OCI-LY3 (cell line): ENCODE data around the gene APOM.

ENCODE experiments used
- H2AFZ ChIP-seq: fragments of 200-600, 300-600 bp; shearing (Covaris generic); 2 replicates; pipeline ENCODE4 v1.6.0; 2014; ENCODE audit warnings: antibody characterized with exemption, low read depth, low read length
- H3K27ac ChIP-seq: fragments of 200-600, 300-600 bp; sonication (generic); 2 replicates; pipeline ENCODE4 v1.5.1; 2014; ENCODE audit warnings: mild to moderate bottlenecking, low read length, moderate library complexity, mixed read lengths
- H3K27me3 ChIP-seq: fragments of 200-600, 300-600 bp; sonication (generic); 2 replicates; pipeline ENCODE4 v1.6.1; 2014; ENCODE audit warnings: low read depth, low read length, mixed read lengths
- H3K36me3 ChIP-seq: fragments of 200-600, 300-600 bp; sonication (generic); replicated peaks from 2 replicates; pipeline ENCODE3; 2014; ENCODE audit warnings: low read depth, low read length, mixed read lengths
- H3K4me1 ChIP-seq: fragments of 300-600, 200-600 bp; sonication (generic); 2 replicates; pipeline ENCODE4 v1.6.1; 2014; ENCODE audit warnings: low read length, mixed read lengths
- H3K4me2 ChIP-seq: fragments of 200-600, 300-600 bp; sonication (generic); 2 replicates; pipeline ENCODE4 v1.6.1; 2014; ENCODE audit warnings: low read length, mixed read lengths
- H3K4me3 ChIP-seq: fragments of 300-600, 200-600 bp; sonication (generic); 2 replicates; pipeline ENCODE4 v1.5.1; 2014; ENCODE audit warnings: antibody characterized with exemption, mild to moderate bottlenecking, low read length, moderate library complexity
- H3K79me2 ChIP-seq: fragments of 300-600, 200-600 bp; shearing (Covaris generic); 2 replicates; pipeline ENCODE4 v1.6.1; 2014; ENCODE audit warnings: mild to moderate bottlenecking, low read length, mixed read lengths
- H3K9ac ChIP-seq: fragments of 300-600, 200-600 bp; shearing (Covaris generic); 2 replicates; pipeline ENCODE4 v1.6.0; 2014; ENCODE audit warnings: mild to moderate bottlenecking, low read length, moderate library complexity
- H3K9me3 ChIP-seq: fragments of 200-600, 300-600 bp; shearing (Covaris generic); 2 replicates; pipeline ENCODE4 v1.6.1; 2014; ENCODE audit warnings: low read length, mixed read lengths; ENCODE audit not compliant: insufficient read depth
- H4K20me1 ChIP-seq: fragments of 200-600, 300-600 bp; sonication (generic); 2 replicates; pipeline ENCODE4 v1.6.1; 2016; ENCODE audit warnings: low read length, mixed read lengths; ENCODE audit not compliant: insufficient read depth
- EZH2phosphoT487 ChIP-seq: fragments of 200-600 bp; shearing (Covaris generic); IDR thresholded peaks from 2 replicates; pipeline ENCODE4 v1.6.1; 2018; ENCODE audit warnings: antibody characterized with exemption, mixed run types, low read depth
- TF ChIP-seq, protein P1 (sequence below): fragments of 200-600, 300-600 bp; sonication (generic); IDR thresholded peaks from 2 replicates; pipeline ENCODE4 v1.5.1; 2014; ENCODE audit warnings: antibody characterized with exemption, low read length, low read depth

The APOM gene

DNA sequence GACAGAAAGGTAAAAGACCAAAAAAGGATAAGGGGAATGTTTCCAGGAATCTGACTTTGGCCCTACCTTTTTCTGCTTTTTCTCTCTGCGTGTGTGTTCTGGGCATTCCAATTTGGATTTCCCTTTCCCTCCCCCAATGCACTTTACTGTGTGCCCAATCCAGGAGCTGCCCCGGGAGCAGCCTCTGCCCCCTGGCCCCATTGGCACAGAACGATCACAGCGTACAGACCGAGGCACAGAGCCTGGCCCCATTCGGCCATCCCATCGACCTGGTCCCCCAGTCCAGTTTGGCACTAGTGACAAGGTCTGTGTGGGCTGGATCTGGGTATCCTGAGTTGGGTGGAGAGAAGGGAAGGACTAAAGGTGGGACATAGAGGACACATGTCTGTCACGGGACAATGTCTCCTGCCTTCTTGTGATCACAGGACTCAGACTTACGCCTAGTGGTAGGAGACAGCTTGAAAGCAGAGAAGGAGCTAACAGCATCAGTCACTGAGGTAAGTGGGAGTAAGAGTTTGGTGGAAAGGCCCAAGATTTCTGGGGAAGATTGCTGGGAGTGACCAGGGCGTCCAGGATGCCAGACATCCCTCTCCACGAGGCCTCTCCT lies 20.6 kb upstream of the APOM start:
- Histone ChIP-seq H3K9me3 (no peaks in the 10 kb centered on the region), H3K4me2 (no peak overlapping the region), H3K27ac (no peak overlapping the region), H3K36me3 (peaks cover 31% of the 10 kb centered on the region), H2AFZ (no peak overlapping the region), H4K20me1 (no peaks in the 10 kb centered on the region), H3K9ac (no peak overlapping the region), H3K4me3 (no peak overlapping the region), H3K4me1 (no peaks in the 10 kb centered on the region), H3K27me3 (no peaks in the 10 kb centered on the region), H3K79me2 (no peaks in the 10 kb centered on the region)
- TF ChIP-seq, protein P1, sequence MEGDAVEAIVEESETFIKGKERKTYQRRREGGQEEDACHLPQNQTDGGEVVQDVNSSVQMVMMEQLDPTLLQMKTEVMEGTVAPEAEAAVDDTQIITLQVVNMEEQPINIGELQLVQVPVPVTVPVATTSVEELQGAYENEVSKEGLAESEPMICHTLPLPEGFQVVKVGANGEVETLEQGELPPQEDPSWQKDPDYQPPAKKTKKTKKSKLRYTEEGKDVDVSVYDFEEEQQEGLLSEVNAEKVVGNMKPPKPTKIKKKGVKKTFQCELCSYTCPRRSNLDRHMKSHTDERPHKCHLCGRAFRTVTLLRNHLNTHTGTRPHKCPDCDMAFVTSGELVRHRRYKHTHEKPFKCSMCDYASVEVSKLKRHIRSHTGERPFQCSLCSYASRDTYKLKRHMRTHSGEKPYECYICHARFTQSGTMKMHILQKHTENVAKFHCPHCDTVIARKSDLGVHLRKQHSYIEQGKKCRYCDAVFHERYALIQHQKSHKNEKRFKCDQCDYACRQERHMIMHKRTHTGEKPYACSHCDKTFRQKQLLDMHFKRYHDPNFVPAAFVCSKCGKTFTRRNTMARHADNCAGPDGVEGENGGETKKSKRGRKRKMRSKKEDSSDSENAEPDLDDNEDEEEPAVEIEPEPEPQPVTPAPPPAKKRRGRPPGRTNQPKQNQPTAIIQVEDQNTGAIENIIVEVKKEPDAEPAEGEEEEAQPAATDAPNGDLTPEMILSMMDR: no peak
- TF ChIP-seq EZH2phosphoT487: no peak

DNA sequence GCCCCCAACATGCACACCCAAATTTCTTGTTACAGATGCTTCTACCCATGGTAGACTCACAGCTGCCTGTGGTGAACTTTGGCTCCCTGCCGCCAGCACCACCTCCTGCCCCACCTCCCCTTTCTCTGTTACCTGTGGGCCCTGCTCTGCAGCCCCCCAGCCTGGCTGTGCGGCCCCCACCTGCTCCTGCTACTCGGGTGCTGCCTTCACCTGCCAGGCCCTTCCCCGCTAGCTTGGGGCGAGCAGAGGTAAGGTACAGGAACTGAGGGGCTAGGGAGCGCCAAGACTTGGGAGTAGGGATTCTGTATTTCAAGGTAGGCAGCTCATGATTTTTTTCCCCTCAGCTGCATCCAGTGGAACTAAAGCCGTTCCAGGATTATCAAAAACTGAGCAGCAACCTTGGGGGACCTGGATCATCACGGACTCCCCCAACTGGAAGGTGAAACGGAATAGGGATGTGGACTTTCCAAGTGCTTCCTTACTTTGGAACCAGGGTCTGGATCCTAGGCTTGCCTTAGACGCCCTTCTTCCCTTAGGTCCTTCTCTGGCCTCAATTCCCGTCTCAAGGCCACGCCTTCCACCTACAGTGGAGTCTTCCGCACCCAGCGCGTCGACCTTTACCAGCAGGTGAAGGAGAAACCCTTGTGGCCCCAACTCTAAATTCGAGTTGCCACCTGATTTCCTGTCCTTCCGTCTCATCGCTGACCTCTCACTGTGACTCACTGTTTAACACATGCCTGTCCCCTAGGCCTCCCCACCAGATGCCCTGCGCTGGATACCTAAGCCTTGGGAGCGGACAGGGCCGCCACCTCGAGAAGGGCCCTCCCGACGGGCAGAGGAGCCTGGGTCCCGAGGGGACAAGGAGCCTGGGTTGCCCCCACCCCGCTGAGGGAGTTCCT lies 18.7 kb upstream of the APOM start:
- Histone ChIP-seq H3K4me3 (no peak overlapping the region), H3K9me3 (no peaks in the 10 kb centered on the region), H4K20me1 (no peaks in the 10 kb centered on the region), H3K27me3 (no peaks in the 10 kb centered on the region), H3K27ac (no peak overlapping the region), H2AFZ (no peak overlapping the region), H3K36me3 (peaks cover 25% of the 10 kb centered on the region), H3K4me2 (no peak overlapping the region), H3K79me2 (no peaks in the 10 kb centered on the region), H3K4me1 (no peaks in the 10 kb centered on the region), H3K9ac (no peak overlapping the region)
- TF ChIP-seq, protein P1: no peak
- no peak for TF ChIP-seq EZH2phosphoT487

DNA sequence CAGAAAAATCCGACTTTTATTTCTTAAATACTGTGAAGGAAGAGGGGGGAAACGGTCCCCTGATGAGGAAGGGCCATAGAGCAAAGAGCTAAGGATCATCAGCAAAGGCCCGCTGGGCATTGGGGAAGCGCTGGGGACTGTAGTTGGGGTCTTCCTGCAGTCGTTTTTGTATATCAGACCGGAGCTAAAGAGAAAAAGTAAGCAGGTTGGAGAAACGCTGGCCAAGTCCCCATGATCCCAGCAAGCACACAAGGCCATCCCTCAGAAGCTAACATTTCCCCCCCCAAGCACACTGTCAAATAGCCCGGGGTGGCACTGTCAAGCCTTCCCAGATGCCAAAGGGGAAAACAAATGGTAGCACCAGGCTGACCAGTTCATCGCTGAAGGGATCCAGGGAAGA lies 16.7 kb upstream of the APOM start:
- Histone ChIP-seq H3K4me1 (no peaks in the 10 kb centered on the region), H4K20me1 (no peaks in the 10 kb centered on the region), H3K4me2 (no peak overlapping the region), H3K36me3 (peaks cover 19% of the 10 kb centered on the region), H3K4me3 (no peak overlapping the region), H3K79me2 (no peaks in the 10 kb centered on the region), H3K27me3 (no peaks in the 10 kb centered on the region), H3K27ac (no peak overlapping the region), H2AFZ (no peak overlapping the region), H3K9ac (no peak overlapping the region), H3K9me3 (no peaks in the 10 kb centered on the region)
- TF ChIP-seq, protein P1: no peak
- TF ChIP-seq EZH2phosphoT487: no peak

DNA sequence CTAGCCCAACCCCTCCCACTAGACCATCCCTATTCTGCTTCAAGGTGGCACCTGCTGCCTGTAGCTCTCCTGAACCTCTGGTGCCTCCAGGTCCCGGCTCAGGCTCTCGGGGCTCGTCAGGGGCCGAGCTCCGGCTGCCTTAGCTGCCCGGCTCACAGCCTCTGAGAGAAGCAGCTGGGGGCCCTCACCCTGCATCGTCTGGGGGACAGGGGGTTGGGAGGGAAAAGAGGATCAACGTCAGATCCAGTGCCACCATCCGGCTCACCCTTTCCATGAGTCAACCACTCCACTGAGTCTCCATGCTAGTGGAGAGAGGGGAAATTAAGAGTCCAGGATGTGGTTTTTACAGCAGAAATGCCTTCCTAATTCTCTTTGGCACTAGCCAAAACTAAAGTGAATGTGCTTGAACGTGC lies 16.2 kb upstream of the APOM start:
- no peak overlapping the region for H3K9ac ChIP-seq
- no peak for TF ChIP-seq EZH2phosphoT487
- TF ChIP-seq, protein P1: no peak
- no peak overlapping the region for H3K4me2 ChIP-seq
- H2AFZ ChIP-seq: no peak overlapping the region
- H3K4me3 ChIP-seq: no peak overlapping the region
- no peaks in the 10 kb centered on the region for H3K4me1 ChIP-seq
- peaks cover 19% of the 10 kb centered on the region for H3K36me3 ChIP-seq
- H3K79me2 ChIP-seq: no peaks in the 10 kb centered on the region
- no peaks in the 10 kb centered on the region for H3K27me3 ChIP-seq
- no peaks in the 10 kb centered on the region for H3K9me3 ChIP-seq
- H4K20me1 ChIP-seq: no peaks in the 10 kb centered on the region
- H3K27ac ChIP-seq: no peak overlapping the region
